H1 (cell line): ENCODE data around the gene FAM24B. TPM values are rescaled to one million over a fixed set of nuclear protein-coding genes. Genes with fewer than 3 reads are reported as not detected.

Source experiments
- CTCF ChIA-PET: fragments of 300-600 bp; sonication (Branson Sonifier 250); formaldehyde crosslinking; loops from one replicate; lab custom pipeline; 2021; ENCODE audit not compliant: partially characterized antibody; lab: Charles Lee
- POLR2A ChIA-PET: fragments of 300-600 bp; sonication (Branson Sonifier 250); formaldehyde crosslinking; loops from one replicate; lab custom pipeline; 2021; ENCODE audit warnings: inconsistent platforms; ENCODE audit not compliant: partially characterized antibody; lab: Charles Lee
- DNase-seq, 2 experiments: peaks; one replicate each; pipeline versions ENCODE4 v3.0.0 to v3.0.0-alpha.2; 2010 to 2022; ENCODE audit warnings: low spot score in 2 of 2, low read depth in 1 of 2, mixed read lengths in 1 of 2
- FAIRE-seq: peaks from 2 replicates; lab custom pipeline; 2011; peaks lifted over from hg19 to GRCh38; lab: Jason Lieb, UNC
- H2AFZ ChIP-seq: 2 replicates; pipeline ENCODE4 v1.8.1; 2012; ENCODE audit warnings: low read length, inconsistent platforms
- H2AK5ac ChIP-seq: 2 replicates; pipeline ENCODE4 v1.6.1; 2013; ENCODE audit warnings: low read depth, low read length
- H2BK120ac ChIP-seq: replicated peaks from 2 replicates; pipeline ENCODE3; 2013; ENCODE audit warnings: low read depth, low read length, inconsistent platforms
- H2BK12ac ChIP-seq: 2 replicates; pipeline ENCODE4 v1.6.1; 2013; ENCODE audit warnings: low read depth, low read length
- H2BK15ac ChIP-seq: 2 replicates; pipeline ENCODE4 v1.6.1; 2013; ENCODE audit warnings: low read length
- H2BK20ac ChIP-seq: 2 replicates; pipeline ENCODE4 v1.6.1; 2013; ENCODE audit warnings: low read length
- H2BK5ac ChIP-seq: 2 replicates; pipeline ENCODE4 v1.6.1; 2013; ENCODE audit warnings: low read depth, low read length
- H3K14ac ChIP-seq: 2 replicates; pipeline ENCODE4 v1.6.1; 2013; ENCODE audit warnings: inconsistent platforms; ENCODE audit not compliant: insufficient read length
- H3K18ac ChIP-seq: 2 replicates; pipeline ENCODE4 v1.6.1; 2013; ENCODE audit warnings: low read length; ENCODE audit errors: extremely low read depth
- H3K23ac ChIP-seq: 2 replicates; pipeline ENCODE4 v1.6.1; 2013; ENCODE audit warnings: inconsistent platforms; ENCODE audit not compliant: insufficient read length
- H3K23me2 ChIP-seq: 2 replicates; pipeline ENCODE4 v1.6.1; 2013; ENCODE audit warnings: low read depth, low read length
- H3K27ac ChIP-seq: 2 replicates; pipeline ENCODE4 v1.6.1; 2011; ENCODE audit warnings: low read depth, low read length, inconsistent platforms
- H3K27me3 ChIP-seq, 4 experiments: replicated peaks in 1 of 4; 1 replicate in 1 of 4; 2 replicates in 3 of 4; pipeline versions ENCODE4 v1.6.1 to v1.8.1; 2011 to 2013; ENCODE audit warnings: low read length in 3 of 4, mild to moderate bottlenecking in 3 of 4, inconsistent platforms in 2 of 4, mixed read lengths in 2 of 4, moderate library complexity in 1 of 4; ENCODE audit not compliant: control insufficient read depth in 3 of 4, insufficient read depth in 3 of 4; ENCODE audit errors: extremely low read depth in 1 of 4
- H3K36me3 ChIP-seq, 4 experiments: 2 replicates each; pipeline versions ENCODE4 v1.6.1 to v1.8.1; 2011 to 2013; ENCODE audit warnings: mild to moderate bottlenecking in 4 of 4, low read length in 3 of 4, moderate library complexity in 2 of 4, control low read depth in 1 of 4, inconsistent platforms in 1 of 4; ENCODE audit not compliant: insufficient read depth in 4 of 4, control insufficient read depth in 2 of 4
- H3K4ac ChIP-seq: replicated peaks from 2 replicates; pipeline ENCODE3; 2013; ENCODE audit warnings: low read length, low read depth, mixed read lengths, inconsistent platforms; ENCODE audit not compliant: insufficient read length
- H3K4me1 ChIP-seq, 4 experiments: replicated peaks in 1 of 4; 1 replicate in 1 of 4; 2 replicates in 3 of 4; pipeline versions ENCODE4 v1.6.1 to v1.8.1; 2011 to 2013; ENCODE audit warnings: low read length in 3 of 4, inconsistent platforms in 2 of 4, mixed read lengths in 1 of 4; ENCODE audit not compliant: insufficient read depth in 4 of 4, control insufficient read depth in 3 of 4
- H3K4me2 ChIP-seq, 2 experiments: 2 replicates each; pipeline versions ENCODE4 v1.6.1 to v1.8.1; 2011 to 2013; ENCODE audit warnings: low read depth in 2 of 2, low read length in 2 of 2, control low read depth in 1 of 2, inconsistent platforms in 1 of 2, mild to moderate bottlenecking in 1 of 2; ENCODE audit not compliant: insufficient read depth in 1 of 2
- H3K4me3 ChIP-seq, 4 experiments: fragments of 200-600, 300-600 bp in 1 of 4; sonication (generic), shearing (Covaris generic), sonication (Bioruptor Twin) in 1 of 4; 2 replicates each; pipeline versions ENCODE4 v1.5.1 to v1.8.1; 2011 to 2016; ENCODE audit warnings: low read length in 4 of 4, low read depth in 3 of 4, control low read depth in 2 of 4, inconsistent platforms in 2 of 4, mild to moderate bottlenecking in 2 of 4, mixed read lengths in 1 of 4, moderate library complexity in 1 of 4; ENCODE audit not compliant: insufficient read depth in 2 of 4; ENCODE audit errors: extremely low read depth in 1 of 4
- H3K56ac ChIP-seq: replicated peaks from 2 replicates; pipeline ENCODE3; 2013; ENCODE audit warnings: low read depth, mild to moderate bottlenecking, mixed read lengths, low read length, inconsistent platforms; ENCODE audit not compliant: insufficient read length
- H3K79me1 ChIP-seq: 2 replicates; pipeline ENCODE4 v1.6.1; 2013; ENCODE audit warnings: low read depth, low read length, control low read depth
- H3K79me2 ChIP-seq, 2 experiments: 2 replicates each; pipeline versions ENCODE4 v1.6.1 to v1.8.1; 2012 to 2013; ENCODE audit warnings: low read length in 2 of 2, mild to moderate bottlenecking in 2 of 2, inconsistent platforms in 1 of 2; ENCODE audit not compliant: insufficient read depth in 2 of 2, control insufficient read depth in 1 of 2
- H3K9ac ChIP-seq, 4 experiments: replicated peaks in 1 of 4; 1 replicate in 1 of 4; 2 replicates in 3 of 4; pipeline versions ENCODE4 v1.6.1 to v1.8.1; 2011 to 2013; ENCODE audit warnings: low read depth in 3 of 4, low read length in 3 of 4, control low read depth in 2 of 4, mild to moderate bottlenecking in 2 of 4, moderate library complexity in 2 of 4, inconsistent platforms in 1 of 4; ENCODE audit errors: extremely low read depth in 1 of 4
- H3K9me3 ChIP-seq, 2 experiments: 2 replicates each; pipeline versions ENCODE4 v1.6.1 to v1.8.1; 2012 to 2013; ENCODE audit warnings: mild to moderate bottlenecking in 2 of 2, moderate library complexity in 2 of 2, control low read depth in 1 of 2, inconsistent platforms in 1 of 2, low read depth in 1 of 2, low read length in 1 of 2, mixed read lengths in 1 of 2; ENCODE audit not compliant: insufficient read depth in 2 of 2
- H4K20me1 ChIP-seq, 2 experiments: replicated peaks in 1 of 2; 2 replicates each; pipeline versions ENCODE3 to v1.8.1; 2011 to 2013; ENCODE audit warnings: inconsistent platforms in 2 of 2, low read length in 2 of 2, mild to moderate bottlenecking in 1 of 2; ENCODE audit not compliant: insufficient read depth in 2 of 2, control insufficient read depth in 1 of 2
- H4K5ac ChIP-seq: 2 replicates; pipeline ENCODE4 v1.6.1; 2013; ENCODE audit warnings: low read length, low read depth, mixed read lengths, inconsistent platforms; ENCODE audit not compliant: insufficient read length
- H4K8ac ChIP-seq: 2 replicates; pipeline ENCODE4 v1.8.0; 2013; ENCODE audit warnings: mild to moderate bottlenecking, moderate library complexity, low read length, inconsistent platforms; ENCODE audit not compliant: insufficient read depth; ENCODE audit errors: extremely low read depth
- H4K91ac ChIP-seq: replicated peaks from 2 replicates; pipeline ENCODE3; 2013; ENCODE audit warnings: low read length, mixed read lengths, inconsistent platforms; ENCODE audit not compliant: insufficient read length
- ASH2L ChIP-seq: fragments of 200-600, 300-600 bp; sonication (generic); IDR thresholded peaks from one replicate; pipeline ENCODE4 v1.7.1; 2017; ENCODE audit warnings: low read length
- EGR1 ChIP-seq: IDR thresholded peaks from 2 replicates; pipeline ENCODE4 v1.6.1; 2011; ENCODE audit warnings: low read depth, low read length, borderline replicate concordance
- GABPA ChIP-seq: IDR thresholded peaks from 2 replicates; pipeline ENCODE4 v1.6.1; 2011; ENCODE audit warnings: mild to moderate bottlenecking, low read length, moderate library complexity, borderline replicate concordance; ENCODE audit not compliant: insufficient read depth
- JUND ChIP-seq: IDR thresholded peaks from 2 replicates; pipeline ENCODE4 v1.6.1; 2011; ENCODE audit warnings: mild to moderate bottlenecking, improper control_type of control experiment, low read length
- KDM5A ChIP-seq: fragments of 200-600 bp; IDR thresholded peaks from 2 replicates; pipeline ENCODE4 v1.7.1; 2012; ENCODE audit warnings: mild to moderate bottlenecking, low read length, inconsistent platforms, mixed read lengths
- MAFK ChIP-seq: IDR thresholded peaks from 2 replicates; pipeline ENCODE4 v1.6.1; 2012; ENCODE audit warnings: low read depth, mild to moderate bottlenecking, improper control_type of control experiment, low read length
- MAX ChIP-seq: IDR thresholded peaks from 2 replicates; pipeline ENCODE4 v1.6.1; 2012; ENCODE audit warnings: inconsistent platforms
- SP2 ChIP-seq: IDR thresholded peaks from 2 replicates; pipeline ENCODE4 v1.6.1; 2012; ENCODE audit warnings: mild to moderate bottlenecking, low read length, inconsistent platforms
- SP4 ChIP-seq: IDR thresholded peaks from 2 replicates; pipeline ENCODE4 v1.6.1; 2012; ENCODE audit warnings: low read length, inconsistent platforms
- TAF1 ChIP-seq: IDR thresholded peaks from 2 replicates; pipeline ENCODE4 v1.6.1; 2011; ENCODE audit warnings: mild to moderate bottlenecking, low read depth, low read length
- WGBS, 2 experiments: shearing (Covaris generic) in 1 of 2; methylation state at CpG; one replicate each; pipeline versions ENCODE4 v1.1.6 to v1.1.7; 2013 to 2015; ENCODE audit warnings: low lambda C conversion rate in 2 of 2, mixed read lengths in 2 of 2, inconsistent platforms in 1 of 2, low coverage in 1 of 2, missing lambda C conversion rate in 1 of 2; ENCODE audit not compliant: insufficient replicate concordance in 2 of 2, insufficient coverage in 1 of 2, insufficient read length in 1 of 2; ENCODE audit errors: extremely low coverage in 1 of 2, missing lambda C conversion rate in 1 of 2; 5-methylcytosine and 5-hydroxymethylcytosine counted together
- polyA plus RNA-seq, 7 experiments: library from polyadenylated mRNA; depleted of rRNA in 3 of 7; stranded (reverse) in 5 of 7; unstranded in 2 of 7; fragments of >200 nt in 5 of 7; fragments of 200-250 nt in 2 of 7; gene quantifications; 1 replicate in 5 of 7; 2 replicates in 1 of 7; 4 replicates in 1 of 7; pipeline versions ENCODE4 v1.2.1 to v1.2.3, GENCODE V29; 2011 to 2013; ENCODE audit warnings: missing spikeins in 2 of 7, mixed read lengths in 2 of 7
- total RNA-seq: library from RNA; stranded (reverse); fragmentation: NEBNext Ultra II Directional; extraction: Animal tissue kit (Norgen Biotek cat#: 25700); gene quantifications from 2 replicates; pipeline ENCODE4 v1.2.1, GENCODE V29; 2021

The FAM24B gene
- total and polyA plus RNA-seq, 2 of the 8 experiments (the other 6 are each of a cell fraction or from before 2014, with no cell fraction given) = 0.50 to 0.56 TPM

GRCh38 chr10:122829454-122829853 lies 49.9 kb downstream of the FAM24B start:
- no peak overlapping the region for H3K27ac ChIP-seq
- H2BK20ac ChIP-seq = no peak overlapping the region
- H3K4me2 ChIP-seq = no peak overlapping the region
- DNase-seq (no peak), FAIRE-seq (no peak)
- H2BK12ac ChIP-seq = no peak overlapping the region
- no peaks in the 10 kb centered on the region for H3K79me1 ChIP-seq
- no peak overlapping the region for H2BK5ac ChIP-seq
- H3K27me3 ChIP-seq = no peaks in the 10 kb centered on the region
- H2BK15ac ChIP-seq = no peak overlapping the region
- H3K23ac ChIP-seq = no peak overlapping the region
- peaks cover 0 to 15% (median 5%) of the 10 kb centered on the region in 4 experiments; a peak in 4 of 8 replicates for H3K36me3 ChIP-seq
- H3K4me1 ChIP-seq = peaks cover 0 to 3% (median 0%) of the 10 kb centered on the region in 4 experiments; a peak in 1 of 7 replicates
- H3K14ac ChIP-seq = no peak overlapping the region
- TF ChIP-seq MAX (no peak), SP4 (no peak), JUND (no peak), SP2 (no peak), MAFK (no peak), GABPA (no peak), TAF1 (no peak), ASH2L (no peak), KDM5A (no peak), EGR1 (no peak)
- H2AFZ ChIP-seq = peak overlapping the region; percentile 50; the same call in 1 of the 2 replicates
- H3K9me3 ChIP-seq = no peaks in the 10 kb centered on the region
- H4K20me1 ChIP-seq = no peaks in the 10 kb centered on the region
- ChIA-PET POLR2A (interaction anchor here (1.1 kb wide), 1 partner anchor 9 kb away, joined by 4 read pairs; no protein-coding TSS in a partner anchor), CTCF (interaction anchor here (0.7 kb wide), 1 partner anchor 103 kb away, joined by 4 read pairs; no protein-coding TSS in a partner anchor)
- H2AK5ac ChIP-seq = no peak overlapping the region
- no peak overlapping the region for H4K5ac ChIP-seq
- 0 out of 2 replicates have a peak overlapping the region, but pooled peaks have one; percentile 1 for H4K8ac ChIP-seq
- no peak overlapping the region for H3K56ac ChIP-seq
- peak overlapping the region; percentile 19 for H4K91ac ChIP-seq
- H3K18ac ChIP-seq = peak overlapping the region; percentile 48; the same call in 1 of the 2 replicates
- no peaks in the 10 kb centered on the region for H3K79me2 ChIP-seq
- H3K9ac ChIP-seq = no peak overlapping the region
- no peak overlapping the region for H2BK120ac ChIP-seq
- H3K23me2 ChIP-seq = no peaks in the 10 kb centered on the region
- no peak overlapping the region for H3K4ac ChIP-seq
- no peak overlapping the region for H3K4me3 ChIP-seq
- 78% methylated on average over 8 of the region's 8 CpGs; no CpG with 5 or more reads in 1 of the 2 experiments for WGBS, 2 experiments
